CD4-positive, CD25-positive, alpha-beta regulatory T cell (primary cell): ENCODE measurements around the gene LST1. TPM values are rescaled to one million over a fixed set of nuclear protein-coding genes. Genes with fewer than 3 reads are reported as not detected.

Experiments
- ATAC-seq, 2 donors: fragments of 150-1000 bp; cut with Tn5 transposase; one replicate each; pipeline ENCODE4 v1.10.0; 2021; ENCODE audit warnings: low read depth in 2 of 2, moderate number of reproducible peaks in 2 of 2, moderate library complexity in 1 of 2
- DNase-seq, 3 donors: peaks; one replicate each; pipeline versions ENCODE4 v3.0.0 to v3.0.0-alpha.2; 2012 to 2022; ENCODE audit warnings: mixed read lengths in 1 of 3
- H3K27ac ChIP-seq: one replicate; pipeline ENCODE4 v1.7.0; 2013; ENCODE audit warnings: mild to moderate bottlenecking, low read length; ENCODE audit not compliant: insufficient read depth, poor library complexity, severe bottlenecking
- H3K27me3 ChIP-seq: one replicate; pipeline ENCODE4 v1.7.0; 2013; ENCODE audit warnings: low read length; ENCODE audit not compliant: control insufficient read depth, insufficient read depth
- H3K36me3 ChIP-seq: one replicate; pipeline ENCODE4 v1.7.0; 2013; ENCODE audit warnings: mild to moderate bottlenecking, low read length, moderate library complexity; ENCODE audit not compliant: control insufficient read depth, insufficient read depth
- H3K4me1 ChIP-seq: 2 replicates; pipeline ENCODE4 v1.7.0; 2013; ENCODE audit warnings: mild to moderate bottlenecking, low read length; ENCODE audit not compliant: insufficient read depth, control insufficient read depth, poor library complexity, severe bottlenecking
- H3K4me3 ChIP-seq: one replicate; pipeline ENCODE4 v1.7.0; 2013; ENCODE audit warnings: low read depth, mild to moderate bottlenecking, low read length, moderate library complexity
- H3K9me3 ChIP-seq, 2 experiments: 1 replicate in 1 of 2; 2 replicates in 1 of 2; pipeline ENCODE4 v1.7.0; 2013; ENCODE audit warnings: low read length in 2 of 2, mild to moderate bottlenecking in 1 of 2, moderate library complexity in 1 of 2; ENCODE audit not compliant: control insufficient read depth in 2 of 2
- H3K27ac Mint-ChIP-seq, 3 donors: one replicate each; pipeline ENCODE4 v1.8.0; 2020 to 2022; ENCODE audit warnings: mild to moderate bottlenecking in 3 of 3, mixed read lengths in 3 of 3, moderate library complexity in 2 of 3
- H3K27me3 Mint-ChIP-seq: one replicate; pipeline ENCODE4 v1.8.0; 2022; ENCODE audit warnings: mild to moderate bottlenecking, mixed read lengths
- H3K36me3 Mint-ChIP-seq: one replicate; pipeline ENCODE4 v1.8.0; 2020; ENCODE audit warnings: mixed read lengths
- H3K4me1 Mint-ChIP-seq, 4 donors: one replicate each; pipeline ENCODE4 v1.8.0; 2020 to 2022; ENCODE audit warnings: mixed read lengths in 4 of 4, mild to moderate bottlenecking in 1 of 4
- H3K4me3 Mint-ChIP-seq, 4 donors: one replicate each; pipeline ENCODE4 v1.8.0; 2020 to 2022; ENCODE audit warnings: mild to moderate bottlenecking in 4 of 4, mixed read lengths in 4 of 4, moderate library complexity in 3 of 4
- H3K9me3 Mint-ChIP-seq, 7 donors: one replicate each; pipeline ENCODE4 v1.8.0; 2020 to 2022; ENCODE audit warnings: mixed read lengths in 7 of 7, mild to moderate bottlenecking in 3 of 7, moderate library complexity in 2 of 7
- polyA plus RNA-seq, 4 donors: library from polyadenylated mRNA; unstranded; fragments of 300-500 nt; fragmentation: Illumina TruSeq; gene quantifications; one replicate each; pipeline ENCODE4 v1.2.3, GENCODE V29; 2021
- total RNA-seq: library from RNA; stranded (reverse); gene quantifications from one replicate; pipeline ENCODE4 v1.2.3, GENCODE V29; 2022

LST1 gene
- total and polyA plus RNA-seq, 5 donors from 2014 or later: 8.0 to 12.9 (median 9.1) TPM

DNA sequence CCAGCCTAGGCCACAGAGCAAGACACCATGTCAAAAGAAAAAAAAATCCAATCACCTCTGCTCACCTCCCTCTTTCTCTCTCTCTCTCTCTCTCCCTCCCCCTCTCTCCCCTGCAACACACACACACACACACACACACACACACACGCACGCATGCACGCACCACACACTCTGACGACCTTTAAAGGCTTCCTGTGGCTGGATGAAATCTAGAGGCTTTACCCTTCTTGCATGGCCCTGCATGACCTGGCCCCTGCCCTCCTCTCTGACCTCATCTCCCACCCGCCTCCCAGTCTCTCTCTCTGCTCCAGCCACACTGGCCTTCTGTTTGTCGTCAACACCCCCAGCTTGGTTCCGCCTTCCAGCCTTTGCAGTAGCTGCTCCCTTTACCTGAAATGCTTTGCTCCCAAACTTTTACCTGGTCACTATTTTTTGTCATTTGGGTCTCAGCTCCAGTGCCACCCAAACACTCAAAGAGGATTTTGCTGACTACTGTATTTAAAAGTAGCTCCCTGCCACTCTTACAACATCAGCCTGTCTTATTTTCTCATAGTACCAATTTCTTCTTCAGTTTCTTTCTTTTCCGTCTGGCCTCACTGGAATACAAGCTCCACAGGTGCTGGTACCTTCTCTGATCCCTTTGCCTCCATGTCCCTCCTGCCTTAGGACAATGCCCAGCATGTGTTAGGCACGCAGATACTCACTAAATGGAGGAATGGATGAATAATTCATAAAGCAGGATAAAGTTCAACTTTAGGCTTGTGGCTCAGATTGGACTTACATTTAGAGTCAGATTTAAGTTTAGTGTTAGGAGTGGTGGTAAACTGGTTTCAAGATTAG is 18.3 kb upstream of the LST1 start:
- ATAC-seq (peak in 1 of 2 donors; percentile 14), DNase-seq (peak in 2 of 3 donors; percentile 36 to 68)
- Histone ChIP-seq H3K36me3 (peaks cover 8% of the 10 kb centered on the region), H3K27ac (peak overlapping the region; percentile 95), H3K9me3 (no peaks in the 10 kb centered on the region), H3K27me3 (no peaks in the 10 kb centered on the region), H3K4me3 (peak overlapping the region; percentile 68), H3K4me1 (peaks cover 57% of the 10 kb centered on the region)
- no peaks in the 10 kb centered on the region for H3K9me3 Mint-ChIP-seq
- H3K4me3 Mint-ChIP-seq: peak overlapping the region in 3 of 4 donors; percentile 50 to 88 (median 82)
- H3K27me3 Mint-ChIP-seq: peaks cover 10% of the 10 kb centered on the region
- H3K27ac Mint-ChIP-seq: peak overlapping the region; percentile 89 to 98 (median 94)
- H3K36me3 Mint-ChIP-seq: peaks cover 28% of the 10 kb centered on the region
- H3K4me1 Mint-ChIP-seq: peaks cover 24 to 89% (median 61%) of the 10 kb centered on the region in 4 donors

GRCh38 chr6:31568537-31568961 is 17.5 kb upstream of the LST1 start:
- ATAC-seq (peak; percentile 68), DNase-seq (peak; percentile 72 to 92 (median 73))
- Mint-ChIP-seq H3K4me3 (peak overlapping the region; percentile 47 to 88 (median 66)), H3K9me3 (no peaks in the 10 kb centered on the region), H3K4me1 (peaks cover 24 to 91% (median 67%) of the 10 kb centered on the region in 4 donors), H3K36me3 (peaks cover 22% of the 10 kb centered on the region), H3K27me3 (peaks cover 10% of the 10 kb centered on the region), H3K27ac (peak overlapping the region; percentile 89 to 98 (median 94))
- peak overlapping the region; percentile 68 for H3K4me3 ChIP-seq
- peaks cover 6% of the 10 kb centered on the region for H3K36me3 ChIP-seq
- peaks cover 65% of the 10 kb centered on the region for H3K4me1 ChIP-seq
- H3K27me3 ChIP-seq: no peaks in the 10 kb centered on the region
- H3K27ac ChIP-seq: peak overlapping the region; percentile 95
- H3K9me3 ChIP-seq: no peaks in the 10 kb centered on the region

- H3K4me1 ChIP-seq: peaks cover 79% of the 10 kb centered on the region
- Mint-ChIP-seq H3K27ac (peak overlapping the region; percentile 89 to 98 (median 91)), H3K36me3 (peaks cover 17% of the 10 kb centered on the region), H3K4me3 (peak overlapping the region; percentile 22 to 100 (median 66)), H3K9me3 (no peaks in the 10 kb centered on the region), H3K27me3 (peaks cover 10% of the 10 kb centered on the region), H3K4me1 (peaks cover 24 to 96% (median 74%) of the 10 kb centered on the region in 4 donors)
- H3K36me3 ChIP-seq: peaks cover 3% of the 10 kb centered on the region
- H3K27ac ChIP-seq: peak overlapping the region; percentile 95
- no peaks in the 10 kb centered on the region for H3K27me3 ChIP-seq
- no peak for DNase-seq
- H3K9me3 ChIP-seq: no peaks in the 10 kb centered on the region
- no peak for ATAC-seq
- H3K4me3 ChIP-seq: peak overlapping the region; percentile 29
These were observed 16.1 kb upstream of the LST1 start for GRCh38 chr6:31569861-31570536.

GRCh38 chr6:31572041-31572911 is 13.8 kb upstream of the LST1 start, which contains the start of gene LTA:
Gene LTA, plus strand, starts transcription at chr6:31572289. Its CDS starts 454 bp downstream, at chr6:31572743.
- Mint-ChIP-seq H3K4me3 (peak within 1 kb of the TSS; percentile 99 to 100 (median 100)), H3K36me3 (peaks cover 29% of the 10 kb centered on the region), H3K27ac (peak within 1 kb of the TSS; percentile 98 to 100 (median 100)), H3K9me3 (no peaks in the 10 kb centered on the region), H3K27me3 (peaks cover 5% of the 10 kb centered on the region), H3K4me1 (peaks cover 24 to 99% (median 78%) of the 10 kb centered on the region in 4 donors)
- Histone ChIP-seq H3K36me3 (no peaks in the 10 kb centered on the region), H3K9me3 (no peaks in the 10 kb centered on the region), H3K4me3 (peak within 1 kb of the TSS; percentile 82), H3K27ac (peak within 1 kb of the TSS; percentile 95), H3K4me1 (peaks cover 96% of the 10 kb centered on the region), H3K27me3 (no peaks in the 10 kb centered on the region)
- DNase-seq: peak; percentile 68 to 88 (median 82)
- peak; percentile 60 to 62 for ATAC-seq

GRCh38 chr6:31573239-31574105 is 12.6 kb upstream of the LST1 start:
- H3K4me3 ChIP-seq: peak overlapping the region; percentile 82
- H3K9me3 Mint-ChIP-seq: no peaks in the 10 kb centered on the region

GRCh38 chr6:31574106-31575061 is 11.7 kb upstream of the LST1 start:
- Histone ChIP-seq H3K27ac (peak overlapping the region; percentile 95), H3K9me3 (no peaks in the 10 kb centered on the region), H3K4me3 (peak overlapping the region; percentile 99), H3K36me3 (peaks cover 10% of the 10 kb centered on the region), H3K4me1 (peaks cover 96% of the 10 kb centered on the region), H3K27me3 (no peaks in the 10 kb centered on the region)
- Mint-ChIP-seq H3K27me3 (peaks cover 5% of the 10 kb centered on the region), H3K4me1 (peaks cover 6 to 97% (median 73%) of the 10 kb centered on the region in 4 donors), H3K36me3 (peaks cover 31% of the 10 kb centered on the region), H3K27ac (peak overlapping the region; percentile 98 to 100 (median 100)), H3K4me3 (peak overlapping the region; percentile 99 to 100 (median 100)), H3K9me3 (no peaks in the 10 kb centered on the region)
- no peak for DNase-seq
- ATAC-seq: no peak

More at GRCh38 chr6:31573239-31574105, 12.6 kb upstream of the LST1 start:
- Histone ChIP-seq H3K27ac (peak overlapping the region; percentile 95), H3K36me3 (peaks cover 8% of the 10 kb centered on the region), H3K4me1 (peaks cover 96% of the 10 kb centered on the region), H3K9me3 (no peaks in the 10 kb centered on the region), H3K27me3 (no peaks in the 10 kb centered on the region)
- Mint-ChIP-seq H3K4me3 (peak overlapping the region; percentile 99 to 100 (median 100)), H3K27me3 (peaks cover 5% of the 10 kb centered on the region), H3K4me1 (peaks cover 15 to 97% (median 72%) of the 10 kb centered on the region in 4 donors), H3K27ac (peak overlapping the region; percentile 98 to 100 (median 100)), H3K36me3 (peaks cover 30% of the 10 kb centered on the region)
- ATAC-seq: no peak
- DNase-seq: no peak
